Endometrial microvascular endothelial cells (primary cell): Measurements from ENCODE around the gene ESR1. TPM values are rescaled to one million over a fixed set of nuclear protein-coding genes. Genes with fewer than 3 reads are reported as not detected.
"Not testable (repeated sequence)": the region's sequence is repeated elsewhere in the genome, so short reads cannot be mapped to it uniquely, and the experiment has no call there.

Experiments used
- in situ Hi-C: cut with HindIII; loops from 2 replicates; pipeline ENCODE4 v1.10.0; 2017; ENCODE audit warnings: low sequenced_read_pairs, low pct_unique_long_range_greater_than_20kb; ENCODE audit errors: inconsistent ontology term
- total RNA-seq: library from RNA; depleted of rRNA; stranded (reverse); fragments of >200 nt; gene quantifications from one replicate; pipeline ENCODE4 v1.2.3, GENCODE V29; 2015; ENCODE audit errors: inconsistent ontology term

The ESR1 gene
- total RNA-seq, 1 donor from 2014 or later: not detected

GRCh38 chr6:151870375-151870774 lies 62.9 kb downstream of the ESR1 start:
- in situ Hi-C loops: no loop called here

DNA sequence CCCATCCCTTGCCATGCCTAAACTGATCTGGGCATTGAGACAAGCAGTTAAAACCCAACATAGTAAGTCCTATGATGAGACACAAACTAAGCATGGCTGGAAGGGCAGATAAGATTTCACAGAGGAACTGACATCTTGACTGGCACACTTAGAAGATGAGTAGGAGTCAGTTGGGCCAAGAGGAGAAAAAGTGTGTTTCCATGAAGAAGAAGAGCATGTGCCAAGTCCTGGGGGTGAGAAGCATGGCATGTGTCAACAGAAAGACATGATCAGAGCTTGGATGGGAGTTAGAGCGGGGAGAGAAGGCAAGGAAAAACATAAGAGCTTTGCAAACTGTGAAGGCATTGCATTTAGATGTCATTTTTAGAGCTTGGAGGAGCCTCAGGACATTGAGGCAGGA lies 68.0 kb downstream of the ESR1 start:
- in situ Hi-C loops: no loop called here

- in situ Hi-C loops: no loop called here
These were observed 68.6 kb downstream of the ESR1 start for GRCh38 chr6:151876122-151876521.

DNA sequence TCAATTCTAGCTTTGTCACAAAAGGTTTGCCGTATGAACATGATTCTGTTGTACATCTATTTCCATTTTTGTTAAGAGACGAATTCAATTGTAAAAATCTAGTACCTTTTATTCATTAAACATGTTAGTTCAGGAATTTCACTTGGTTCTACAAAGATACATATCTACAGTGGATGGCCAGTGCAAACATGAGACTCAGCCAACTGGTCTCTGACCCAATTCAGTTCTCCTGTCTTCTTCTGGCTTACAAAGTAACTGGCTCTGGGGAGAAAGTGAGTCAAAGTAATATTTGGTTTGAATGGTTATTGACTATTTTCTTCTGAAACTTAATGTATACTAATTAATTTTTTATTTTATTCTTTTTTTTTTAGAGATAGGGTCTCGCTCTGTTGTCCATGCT lies 70.0 kb downstream of the ESR1 start:
- in situ Hi-C loops: no loop called here

- in situ Hi-C loops: no loop called here
These were observed 73.7 kb downstream of the ESR1 start for GRCh38 chr6:151881231-151881630.

DNA sequence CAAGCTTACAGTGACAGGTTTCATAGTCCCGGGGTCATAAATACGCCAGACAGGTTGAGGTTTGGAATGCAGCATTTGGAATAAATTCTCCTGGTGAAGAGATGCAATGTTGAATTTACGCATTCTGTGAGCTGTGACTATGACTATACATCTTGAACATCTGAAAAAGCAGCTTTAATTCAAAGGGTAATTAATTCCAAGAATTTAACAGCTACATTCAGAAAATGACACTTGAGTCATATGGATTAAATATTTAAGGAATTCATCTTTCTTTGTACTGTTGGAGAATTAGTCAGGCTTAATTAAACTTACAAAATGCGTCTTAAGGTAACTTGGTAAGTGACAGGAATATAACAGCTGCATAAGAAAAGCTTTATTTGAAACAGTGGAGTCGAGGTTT lies 74.7 kb downstream of the ESR1 start:
- in situ Hi-C loops: no loop called here

DNA sequence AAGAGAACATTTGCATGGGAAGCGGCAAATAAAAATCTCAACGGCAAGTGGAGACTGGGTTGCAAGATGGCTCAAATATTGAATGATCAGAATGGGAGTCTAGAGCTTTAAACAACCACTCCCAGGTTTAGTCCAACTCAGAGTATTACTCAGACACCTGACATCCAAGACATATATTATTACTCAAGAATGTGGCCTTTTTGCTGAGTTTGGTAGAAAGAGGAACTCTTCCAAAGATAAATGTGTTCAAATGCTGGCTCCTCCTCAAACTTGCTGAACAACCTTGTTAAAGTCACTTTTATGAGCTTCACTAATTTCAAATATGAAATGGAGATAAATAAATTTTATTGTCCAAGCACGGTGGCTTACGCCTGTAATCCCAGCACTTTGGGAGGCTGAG lies 77.8 kb downstream of the ESR1 start:
- in situ Hi-C loops: no loop called here

- in situ Hi-C loops: no loop called here
These were observed 84.0 kb downstream of the ESR1 start for GRCh38 chr6:151891524-151891923.

DNA sequence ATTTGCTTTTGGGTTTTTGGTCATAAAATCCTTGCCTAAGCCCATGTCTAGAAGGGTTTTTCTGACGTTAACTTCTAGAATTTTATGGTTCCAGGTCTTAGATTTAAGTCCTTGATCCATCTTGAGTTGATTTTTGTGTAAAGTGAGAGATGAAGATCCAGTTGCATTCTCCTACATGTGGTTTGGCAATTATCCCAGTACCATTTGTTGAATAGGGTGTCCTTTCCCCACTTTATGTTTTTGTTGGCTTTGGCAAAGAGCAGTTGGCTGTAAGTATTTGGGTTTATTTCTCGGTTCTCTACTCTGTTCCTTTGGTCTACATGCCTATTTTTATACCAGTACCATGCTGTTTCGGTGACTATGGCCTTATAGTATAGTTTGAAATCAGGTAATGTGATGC lies 86.9 kb downstream of the ESR1 start:
- in situ Hi-C loops: not testable (repeated sequence)

DNA sequence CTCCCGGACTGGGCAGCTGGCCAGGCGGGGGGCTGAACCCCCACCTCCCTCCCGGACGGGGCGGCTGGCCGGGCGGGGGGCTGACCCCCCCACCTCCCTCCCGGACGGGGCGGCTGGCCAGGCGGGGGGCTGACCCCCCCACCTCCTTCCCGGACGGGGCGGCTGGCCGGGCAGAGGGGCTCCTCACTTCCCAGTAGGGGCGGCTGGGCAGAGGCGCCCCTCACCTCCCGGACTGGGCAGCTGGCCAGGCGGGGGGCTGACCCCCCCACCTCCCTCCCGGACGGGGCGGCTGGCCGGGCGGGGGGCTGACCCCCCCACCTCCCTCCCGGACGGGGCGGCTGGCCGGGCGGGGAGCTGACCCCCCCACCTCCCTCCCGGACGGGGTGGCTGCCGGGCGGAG lies 91.7 kb downstream of the ESR1 start:
- in situ Hi-C loops: not testable (repeated sequence)

DNA sequence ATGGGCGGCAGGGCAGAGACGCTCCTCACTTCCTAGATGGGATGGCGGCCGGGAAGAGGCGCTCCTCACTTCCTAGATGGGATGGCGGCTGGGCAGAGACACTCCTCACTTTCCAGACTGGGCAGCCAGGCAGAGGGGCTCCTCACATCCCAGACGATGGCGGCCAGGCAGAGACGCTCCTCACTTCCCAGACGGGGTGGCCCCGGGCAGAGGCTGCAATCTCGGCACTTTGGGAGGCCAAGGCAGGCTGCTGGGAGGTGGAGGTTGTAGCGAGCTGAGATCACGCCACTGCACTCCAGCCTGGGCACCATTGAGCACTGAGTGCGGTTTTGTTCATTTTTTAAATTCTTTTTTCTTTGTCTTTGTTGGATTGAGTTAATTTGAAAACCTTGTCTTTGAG lies 92.3 kb downstream of the ESR1 start:
- in situ Hi-C loops: not testable (repeated sequence)

DNA sequence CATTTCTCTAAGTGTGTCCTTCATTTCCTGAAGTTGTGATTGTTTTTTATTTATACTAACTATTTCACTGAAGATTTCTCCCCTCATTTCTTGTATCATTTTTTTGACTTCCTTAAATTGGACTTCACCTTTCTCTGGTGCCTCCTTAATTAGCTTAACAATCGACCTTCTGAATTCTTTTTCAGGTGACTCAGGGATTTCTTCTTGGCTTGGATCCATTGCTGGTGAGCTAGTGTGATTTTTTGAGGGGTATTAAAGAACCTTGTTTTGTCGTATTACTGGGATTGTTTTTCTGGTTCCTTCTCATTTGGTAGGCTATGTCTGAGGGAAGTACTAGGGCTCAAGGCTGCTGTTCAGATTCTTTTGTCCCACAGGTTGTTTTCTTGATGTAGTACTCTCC lies 92.8 kb downstream of the ESR1 start:
- in situ Hi-C loops: no loop called here

DNA sequence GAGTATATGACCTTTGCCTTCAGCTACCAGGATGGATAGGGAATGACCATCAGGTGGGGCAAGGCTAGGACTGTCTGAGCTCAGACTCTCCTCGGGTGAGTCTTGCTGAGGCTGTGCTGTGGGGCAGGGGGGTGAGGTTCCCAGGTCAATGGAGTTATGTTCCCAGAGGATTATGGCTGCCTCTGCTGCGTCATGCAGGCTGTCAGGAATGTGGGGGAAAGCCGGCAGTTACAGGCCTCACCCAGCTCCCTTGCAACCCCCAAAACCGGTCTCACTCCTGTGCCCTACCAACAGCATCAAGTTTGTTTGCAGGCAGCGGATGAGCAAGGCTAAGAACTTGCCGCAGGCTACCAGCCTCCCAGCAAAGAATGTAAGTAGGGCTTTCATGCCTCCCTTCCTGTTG lies 93.5 kb downstream of the ESR1 start:
- in situ Hi-C loops: no loop called here

DNA sequence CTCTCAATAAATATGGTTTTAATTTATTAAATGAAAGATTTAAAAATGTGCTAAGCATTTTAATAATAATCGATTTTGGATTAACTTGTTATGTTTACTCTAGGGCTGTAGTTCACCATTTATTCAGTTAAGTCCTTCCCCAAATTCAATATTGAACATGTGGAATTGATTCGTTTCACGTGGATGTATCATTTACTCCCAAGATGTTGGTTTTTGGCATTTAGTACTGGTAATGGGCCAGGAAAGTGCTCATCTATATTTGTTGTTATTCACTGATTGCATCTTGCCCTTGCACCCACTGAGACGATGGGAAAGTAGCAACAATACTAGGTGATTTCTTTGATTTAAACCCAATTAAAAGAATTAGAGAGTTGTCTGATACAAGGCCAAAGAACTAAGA lies 97.1 kb downstream of the ESR1 start:
- in situ Hi-C loops: no loop called here

DNA sequence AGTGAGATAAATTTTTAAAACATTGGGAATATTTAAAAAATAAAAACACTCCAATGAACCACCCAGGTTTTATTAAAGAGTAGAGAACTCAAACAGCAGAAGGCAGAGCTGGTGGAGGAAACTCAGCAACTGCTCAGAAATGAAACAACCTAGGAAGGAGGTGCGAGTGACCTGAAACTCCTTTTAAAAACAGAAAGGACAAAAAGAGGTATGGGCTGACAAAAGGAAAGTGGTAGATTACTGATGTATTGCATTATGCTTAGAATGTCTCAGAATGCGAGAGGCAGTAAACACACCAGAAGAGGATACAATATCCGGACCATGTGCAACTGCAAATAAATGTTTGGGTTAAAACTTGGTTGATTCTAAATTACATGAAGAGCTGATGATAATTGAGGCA lies 97.6 kb downstream of the ESR1 start:
- in situ Hi-C loops: no loop called here

- in situ Hi-C loops: no loop called here
These were observed 98.4 kb downstream of the ESR1 start for GRCh38 chr6:151905854-151906253.

DNA sequence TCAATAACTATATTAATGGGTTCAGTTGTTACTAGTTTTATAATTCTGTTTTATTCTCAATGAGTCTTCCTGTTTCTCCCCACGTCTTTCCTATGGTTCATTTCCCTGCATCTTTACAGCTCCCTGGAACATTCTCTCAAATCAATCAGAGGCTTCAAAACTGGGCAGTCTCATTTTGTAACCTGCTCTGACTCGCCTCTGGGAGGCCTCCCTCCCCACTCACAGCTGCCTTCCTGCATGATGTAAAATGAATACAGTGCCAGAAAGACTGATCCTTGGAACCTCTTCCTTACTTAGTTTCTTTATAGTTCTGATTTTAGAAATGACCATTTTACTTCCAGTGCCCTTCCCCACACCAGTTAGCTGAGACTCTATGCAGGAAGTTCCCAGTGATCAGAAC lies 103.9 kb downstream of the ESR1 start:
- in situ Hi-C loops: no loop called here

- in situ Hi-C loops: no loop called here
These were observed 107.0 kb downstream of the ESR1 start for GRCh38 chr6:151914484-151914883.

DNA sequence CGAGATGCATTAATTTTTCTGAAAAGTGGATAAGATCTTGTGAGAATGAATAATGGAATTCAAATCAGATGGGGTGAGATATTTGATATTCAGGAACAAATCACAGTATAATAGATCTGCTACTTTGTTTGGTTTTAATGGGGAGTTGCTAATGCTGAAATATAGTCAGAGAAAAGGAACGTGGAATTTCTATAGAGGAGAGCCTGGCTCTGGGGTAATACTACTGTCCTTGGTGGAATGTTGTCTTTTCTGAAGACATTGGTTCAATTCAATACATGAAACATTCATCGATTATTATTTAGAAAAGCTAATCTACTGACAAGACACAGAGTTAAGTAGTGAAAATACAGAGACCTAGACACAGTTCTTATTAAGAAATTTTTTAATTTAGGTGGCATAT lies 108.6 kb downstream of the ESR1 start:
- in situ Hi-C loops: no loop called here

DNA sequence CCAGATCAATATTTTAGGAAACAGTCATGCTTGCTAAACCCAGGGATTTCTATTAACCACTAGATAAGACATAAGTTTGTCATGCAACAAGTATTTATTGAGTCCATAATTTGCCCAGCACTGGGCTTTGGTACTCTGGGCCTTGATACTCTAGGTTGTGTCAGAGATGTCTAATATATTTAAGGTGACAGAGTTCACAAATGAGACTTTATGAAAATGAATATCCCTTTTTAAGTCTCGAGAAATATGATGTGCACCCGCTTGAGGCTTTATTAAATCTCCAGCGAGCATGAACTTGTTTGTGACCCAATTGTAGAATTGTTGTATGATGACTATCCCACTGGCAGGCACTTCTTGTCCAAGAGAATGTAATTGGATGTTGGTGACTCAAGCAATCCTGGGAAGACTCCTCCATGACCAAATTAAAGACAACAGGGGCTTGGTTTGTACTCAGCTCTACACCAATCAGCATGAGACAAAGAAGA lies 109.2 kb downstream of the ESR1 start:
- in situ Hi-C loops: no loop called here

DNA sequence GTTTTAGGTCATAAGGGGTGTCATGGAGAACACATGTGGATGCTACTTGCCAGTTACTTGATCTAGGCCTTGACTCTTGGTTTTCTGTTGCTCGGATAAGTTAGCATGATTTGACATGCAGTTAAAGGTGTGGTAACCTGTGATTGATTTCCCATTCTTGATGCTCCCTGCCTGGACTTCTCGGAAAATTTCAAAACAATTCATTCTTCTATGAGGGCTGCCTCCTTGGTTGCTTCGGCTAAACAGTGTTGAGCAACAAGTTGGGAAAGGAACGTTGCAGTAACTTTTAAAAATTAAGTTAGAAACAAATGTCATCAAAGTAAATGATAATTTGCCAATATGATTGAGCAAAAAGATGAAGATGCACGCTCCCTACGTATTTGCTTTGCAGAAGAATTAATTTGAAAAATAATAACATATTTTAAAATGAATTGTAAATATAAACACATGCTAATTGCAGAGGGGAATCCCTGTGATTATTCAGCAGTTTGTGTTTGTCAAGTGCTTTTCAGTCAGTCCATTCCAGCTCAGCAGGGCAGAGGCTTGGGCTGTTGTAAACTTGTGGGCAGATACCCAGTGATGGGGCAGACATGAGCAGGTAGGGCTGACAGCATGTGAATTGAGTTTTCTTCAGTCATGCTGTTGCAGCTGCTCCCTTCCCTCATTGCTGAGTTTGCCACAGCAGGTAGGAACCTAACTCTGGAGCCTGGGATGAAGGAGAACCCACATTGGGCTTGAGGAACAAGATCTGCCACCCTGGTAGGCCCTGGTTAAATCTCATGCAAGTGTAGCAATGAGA lies 110.2 kb downstream of the ESR1 start:
- in situ Hi-C loops: no loop called here
